GM19035 (cell line): ENCODE data around the gene BLNK.
"Not testable (repeated sequence)": the region's sequence is repeated elsewhere in the genome, so short reads cannot be mapped to it uniquely, and the experiment has no call there.

Source experiments
- ATAC-seq: cut with Tn5 transposase; IDR thresholded peaks from one replicate; pipeline ENCODE4 v1.9.1; 2021; ENCODE audit not compliant: unreplicated experiment

The BLNK gene

DNA sequence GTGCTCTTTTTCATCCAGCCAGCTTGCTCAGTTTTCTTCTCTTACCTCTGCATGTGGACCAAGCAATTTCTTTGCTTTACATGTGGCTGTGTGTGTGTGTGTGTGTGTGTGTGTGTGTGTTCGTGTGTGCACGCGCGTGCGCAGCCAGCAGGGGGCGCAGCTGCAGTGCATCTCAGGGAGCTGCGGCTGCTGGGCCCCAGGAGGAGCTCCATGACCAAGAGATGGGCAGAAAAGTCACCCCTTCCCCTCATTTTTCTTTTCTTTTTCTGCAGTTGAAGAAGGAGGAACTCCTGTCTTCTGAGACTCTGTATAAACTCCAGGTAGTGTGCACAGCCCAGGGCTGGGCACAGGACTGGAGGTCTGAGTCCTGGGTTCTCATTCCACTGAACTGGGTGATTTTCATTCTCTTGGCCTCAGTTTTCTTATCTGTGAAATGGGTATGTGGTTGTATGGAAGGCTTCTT is 41.8 kb downstream of the BLNK start:
- ATAC-seq: no peak

GRCh38 chr10:96228408-96228994 is 42.9 kb downstream of the BLNK start:
- no peak for ATAC-seq

DNA sequence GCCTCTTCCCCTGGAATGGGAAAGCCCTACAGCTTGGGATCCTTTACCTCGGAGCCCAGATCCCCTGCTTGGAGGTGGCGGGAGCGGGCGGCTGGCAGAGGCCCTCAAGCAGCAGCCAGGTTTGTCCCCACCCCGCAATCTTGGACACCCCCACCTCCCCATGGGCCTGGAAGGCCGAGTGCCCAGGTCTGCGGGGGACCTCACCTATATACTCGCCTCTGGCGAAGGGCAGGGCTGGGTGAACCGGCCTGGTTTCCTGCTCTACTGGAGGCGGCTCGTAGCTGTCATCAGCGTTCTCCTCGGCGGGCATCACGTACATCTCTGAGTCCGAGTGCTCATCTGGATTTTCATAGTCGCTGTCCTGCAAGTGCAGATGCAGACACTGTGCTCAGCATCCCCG is 44.2 kb downstream of the BLNK start:
- ATAC-seq: no peak

DNA sequence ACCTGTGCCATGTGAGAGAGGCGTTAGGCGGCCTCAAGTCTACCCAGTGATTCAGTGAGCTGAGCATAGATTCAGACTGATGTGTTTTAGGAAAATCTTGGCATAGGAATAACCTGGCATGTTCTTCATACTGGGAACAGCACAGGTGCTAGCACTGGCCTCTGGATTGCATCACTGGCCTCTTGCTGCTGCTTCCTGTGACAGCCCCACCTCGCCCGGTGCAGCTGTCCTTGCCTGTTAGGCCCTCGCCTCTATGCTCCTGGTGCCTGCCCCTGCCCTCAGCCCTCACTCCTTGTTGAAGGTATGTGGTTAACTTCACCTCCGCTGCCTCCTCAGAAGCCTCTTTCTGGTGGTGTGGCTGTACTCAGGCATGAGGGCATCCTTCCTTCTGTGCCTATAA is 46.2 kb downstream of the BLNK start:
- no peak for ATAC-seq

- no peak for ATAC-seq
These were observed 48.5 kb downstream of the BLNK start for GRCh38 chr10:96222908-96223307.

- ATAC-seq: no peak
These were observed 48.9 kb downstream of the BLNK start for GRCh38 chr10:96222441-96222840.

GRCh38 chr10:96218826-96219225 is 52.5 kb downstream of the BLNK start:
- ATAC-seq: no peak

DNA sequence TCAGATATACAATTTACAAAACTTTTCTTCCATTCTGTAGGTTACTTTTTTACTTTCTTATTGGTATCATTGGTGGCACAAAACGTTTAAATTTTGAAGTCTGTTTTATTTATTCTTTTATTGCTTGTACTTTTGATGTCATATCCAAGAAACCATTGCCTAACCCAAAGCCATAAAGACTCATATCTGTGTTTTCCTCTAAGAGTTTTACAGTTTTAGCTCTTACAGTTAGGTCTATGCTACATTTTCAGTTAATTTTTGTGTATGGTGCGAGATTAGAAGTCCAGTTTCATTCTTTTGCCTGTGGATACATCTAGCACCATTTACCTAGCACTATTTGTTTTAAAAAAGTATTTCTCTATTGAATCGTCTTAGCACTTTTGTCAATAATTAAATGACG is 53.7 kb downstream of the BLNK start:
- ATAC-seq: no peak

DNA sequence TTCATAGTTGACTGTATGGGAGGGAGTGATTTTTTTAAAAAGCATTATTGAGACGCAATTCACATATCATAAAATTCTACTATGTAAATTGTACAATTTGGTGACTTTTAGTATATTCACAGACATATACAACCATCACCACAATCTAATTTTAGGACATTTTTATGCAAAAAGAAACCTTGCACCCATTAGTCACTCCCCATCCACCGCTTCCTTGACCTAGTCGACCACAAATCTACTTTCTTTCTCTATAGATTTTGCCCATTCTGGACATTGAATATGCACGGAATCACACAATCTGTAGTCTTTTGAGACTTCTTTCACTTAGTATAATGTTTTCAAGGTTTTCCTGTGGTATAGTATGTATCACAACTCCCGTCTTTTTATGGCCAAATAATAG is 54.6 kb downstream of the BLNK start:
- no peak for ATAC-seq

- no peak for ATAC-seq
These were observed 58.5 kb downstream of the BLNK start for GRCh38 chr10:96212911-96213310.

DNA sequence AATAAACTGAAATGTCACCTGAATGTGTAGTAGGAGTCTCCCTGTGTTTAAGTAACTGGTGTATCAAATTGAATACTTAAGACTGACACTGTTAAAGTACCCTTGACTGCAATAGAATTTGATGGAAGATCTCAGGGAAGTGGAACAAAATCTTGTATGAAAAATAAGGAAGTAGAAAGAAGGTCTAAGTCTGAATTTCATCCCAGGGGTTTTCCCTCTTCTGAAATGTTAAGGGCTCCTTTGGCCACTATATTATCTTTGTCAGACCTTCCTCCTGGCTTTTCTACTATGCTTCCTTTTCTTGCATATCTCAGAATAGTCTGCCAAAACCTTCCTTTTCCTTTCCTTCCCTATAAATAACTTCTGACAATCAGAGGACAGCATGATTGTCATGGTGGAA is 59.6 kb downstream of the BLNK start:
- ATAC-seq: no peak

- ATAC-seq: no peak
These were observed 62.4 kb downstream of the BLNK start for GRCh38 chr10:96208946-96209345.

- peak; percentile 61 for ATAC-seq
These were observed 63.1 kb downstream of the BLNK start for GRCh38 chr10:96208271-96208670.

GRCh38 chr10:96205580-96205979 is 65.8 kb downstream of the BLNK start:
- ATAC-seq: no peak

DNA sequence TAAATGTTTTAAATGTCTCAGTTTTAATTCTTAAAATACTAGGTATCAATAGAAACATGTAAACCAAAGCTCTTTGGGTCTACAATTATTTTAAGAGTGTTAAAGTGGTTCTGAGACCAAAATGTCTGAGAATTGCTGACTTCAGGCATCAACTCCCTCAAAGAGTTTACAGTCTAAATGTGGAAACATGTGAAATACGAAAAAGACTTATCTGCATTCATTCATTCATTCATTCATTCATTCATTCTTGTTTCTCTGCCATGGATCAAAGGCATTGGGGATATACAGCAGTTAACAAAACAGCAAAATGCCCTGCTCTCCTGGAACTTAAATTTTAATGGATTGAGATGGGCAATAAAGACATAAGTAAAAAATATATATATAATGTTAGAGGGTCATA is 69.8 kb downstream of the BLNK start:
- ATAC-seq: no peak

- not testable (repeated sequence) for ATAC-seq
These were observed 81.9 kb downstream of the BLNK start for GRCh38 chr10:96189505-96189904.

GRCh38 chr10:96188916-96189315 is 82.5 kb downstream of the BLNK start:
- no peak for ATAC-seq

GRCh38 chr10:96188421-96188820 is 82.9 kb downstream of the BLNK start:
- no peak for ATAC-seq

DNA sequence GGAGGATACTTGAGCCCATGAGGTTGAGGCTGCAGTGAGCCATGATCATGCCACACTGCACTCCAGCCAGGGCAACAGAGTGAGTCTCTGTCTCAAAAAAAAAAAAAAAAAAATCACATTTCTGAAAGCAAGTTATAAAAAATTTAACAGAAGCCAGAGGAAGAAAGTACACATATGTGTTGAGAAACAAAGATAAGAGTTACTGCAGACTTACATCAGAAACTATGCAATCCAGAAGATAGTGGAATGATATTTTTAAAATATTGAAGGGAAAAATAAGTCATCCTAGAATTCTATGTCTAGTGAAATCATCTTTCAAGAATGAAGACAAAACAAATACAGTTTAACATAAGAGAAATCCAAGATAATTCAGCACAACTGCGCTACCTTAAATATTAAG is 94.4 kb downstream of the BLNK start:
- ATAC-seq: no peak

GRCh38 chr10:96172666-96173065 is 98.7 kb downstream of the BLNK start:
- ATAC-seq: no peak

DNA sequence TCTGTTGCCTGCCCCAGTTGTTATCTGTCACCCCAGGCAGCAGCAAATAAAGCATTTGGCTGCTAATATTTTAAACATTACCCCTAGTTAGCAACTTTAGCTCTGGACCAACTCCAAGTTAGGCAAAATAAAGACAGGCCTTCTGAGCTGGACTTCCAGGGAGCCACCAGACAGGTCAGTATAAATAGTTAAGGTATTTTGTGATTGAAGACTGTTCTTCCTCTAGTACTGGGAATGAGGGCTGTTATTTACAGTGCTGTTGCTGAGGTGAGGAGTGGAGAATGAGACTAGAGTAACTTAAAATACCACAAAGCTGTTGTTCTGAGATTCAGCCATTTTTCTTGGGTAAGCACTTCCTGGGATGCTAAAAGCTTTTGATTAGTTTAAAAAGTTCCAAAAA is 101.1 kb downstream of the BLNK start:
- no peak for ATAC-seq

DNA sequence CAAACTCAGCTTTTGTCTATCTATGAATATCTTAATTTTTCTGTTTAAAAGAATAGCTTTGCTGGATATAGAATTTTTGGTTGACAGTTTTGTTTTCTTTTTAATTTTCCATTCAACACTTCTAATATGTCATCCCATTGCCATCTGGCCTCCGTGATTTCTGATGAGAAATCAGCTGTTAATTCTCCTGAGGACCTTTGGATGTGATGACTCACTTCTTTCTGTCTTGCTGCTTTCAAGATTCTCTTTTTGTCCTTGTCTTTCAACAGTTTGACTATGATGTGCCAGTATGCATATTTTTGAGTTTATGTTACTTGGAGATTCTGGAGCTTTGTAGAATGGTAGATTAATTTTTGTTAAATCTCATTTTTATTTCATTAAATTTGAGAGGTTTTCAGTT is 102.8 kb downstream of the BLNK start:
- ATAC-seq: no peak

GRCh38 chr10:96165726-96166125 is 105.6 kb downstream of the BLNK start:
- ATAC-seq: no peak

- no peak for ATAC-seq
These were observed 118.3 kb downstream of the BLNK start for GRCh38 chr10:96153070-96153469.
